Measurements from ENCODE around the gene PDE2A.

DNA sequence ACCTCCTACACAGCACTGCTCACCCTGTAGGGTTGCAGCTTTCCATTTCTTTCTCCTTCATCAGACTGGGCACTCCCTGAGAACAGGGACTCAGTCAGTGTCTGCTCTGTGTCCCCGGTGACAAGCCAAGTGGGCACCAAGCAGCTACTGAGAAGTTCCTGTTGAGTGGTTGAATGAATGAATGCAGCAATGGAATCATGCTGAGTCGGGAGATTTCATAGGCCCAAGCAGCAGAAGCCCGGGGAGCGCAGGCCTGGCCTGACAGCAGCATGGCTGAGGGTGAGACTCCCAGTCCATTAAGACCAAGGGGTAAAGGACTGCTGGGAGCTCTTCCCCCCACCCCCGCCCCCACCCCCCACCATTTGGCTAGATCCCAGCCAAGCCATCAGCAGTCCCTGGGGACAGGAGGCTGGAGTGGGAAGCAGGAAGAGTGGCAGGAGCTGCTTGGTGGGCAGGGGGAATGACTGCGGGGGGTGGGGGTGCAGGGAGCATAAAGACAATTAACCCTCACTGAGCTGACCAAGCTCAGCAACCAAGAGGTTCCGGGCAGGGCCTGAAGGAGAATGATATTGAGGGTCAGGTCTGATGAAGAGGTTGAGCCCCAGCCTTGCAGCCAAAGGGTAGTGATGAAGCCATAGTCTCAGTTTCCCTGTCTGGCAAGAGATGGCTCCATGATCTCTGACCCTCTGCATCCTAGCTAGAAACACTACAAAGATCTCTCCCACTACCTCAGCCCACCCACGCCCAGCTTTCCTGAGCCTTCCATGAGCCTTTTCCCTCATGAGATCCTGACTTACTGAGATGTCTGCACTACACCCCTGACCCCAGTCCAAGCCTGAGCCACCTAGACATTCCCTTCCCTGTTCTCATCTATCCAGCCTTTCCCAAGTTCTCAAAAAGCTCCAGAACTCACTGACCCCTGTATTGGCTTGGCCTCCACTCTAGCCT, 2.8 kb downstream of the PDE2A start:
- TF ChIP-seq, protein P1, sequence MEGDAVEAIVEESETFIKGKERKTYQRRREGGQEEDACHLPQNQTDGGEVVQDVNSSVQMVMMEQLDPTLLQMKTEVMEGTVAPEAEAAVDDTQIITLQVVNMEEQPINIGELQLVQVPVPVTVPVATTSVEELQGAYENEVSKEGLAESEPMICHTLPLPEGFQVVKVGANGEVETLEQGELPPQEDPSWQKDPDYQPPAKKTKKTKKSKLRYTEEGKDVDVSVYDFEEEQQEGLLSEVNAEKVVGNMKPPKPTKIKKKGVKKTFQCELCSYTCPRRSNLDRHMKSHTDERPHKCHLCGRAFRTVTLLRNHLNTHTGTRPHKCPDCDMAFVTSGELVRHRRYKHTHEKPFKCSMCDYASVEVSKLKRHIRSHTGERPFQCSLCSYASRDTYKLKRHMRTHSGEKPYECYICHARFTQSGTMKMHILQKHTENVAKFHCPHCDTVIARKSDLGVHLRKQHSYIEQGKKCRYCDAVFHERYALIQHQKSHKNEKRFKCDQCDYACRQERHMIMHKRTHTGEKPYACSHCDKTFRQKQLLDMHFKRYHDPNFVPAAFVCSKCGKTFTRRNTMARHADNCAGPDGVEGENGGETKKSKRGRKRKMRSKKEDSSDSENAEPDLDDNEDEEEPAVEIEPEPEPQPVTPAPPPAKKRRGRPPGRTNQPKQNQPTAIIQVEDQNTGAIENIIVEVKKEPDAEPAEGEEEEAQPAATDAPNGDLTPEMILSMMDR (IDR thresholded peaks at IDR 0.05), result no peak
- TF ChIP-seq POLR2A (IDR thresholded peaks at IDR 0.05) (no peak), EP300 (IDR thresholded peaks at IDR 0.05) (no peak)
